Mucosa of descending colon (tissue), 3 donors: ENCODE data around the gene MTCL3.
A peak's percentile ranks its signal among the peaks of the same experiment; 100 is the strongest.

Source experiments
- ATAC-seq: fragments of 200-7000 bp; cut with Tn5 transposase; one replicate; pipeline ENCODE4 v1.9.1; 2020; ENCODE audit warnings: mild to moderate bottlenecking, moderate library complexity
- DNase-seq, 3 donors: peaks; one replicate each; pipeline ENCODE4 v3.0.0-alpha.2; 2020
- H3K36me3 ChIP-seq: fragments of 200-600 bp; one replicate; pipeline ENCODE4 v1.8.0; 2021; ENCODE audit warnings: low read depth, mild to moderate bottlenecking
- H3K4me1 ChIP-seq: fragments of 200-600 bp; one replicate; pipeline ENCODE4 v1.8.0; 2021; ENCODE audit warnings: low read depth, mild to moderate bottlenecking
- H3K4me3 ChIP-seq: fragments of 200-600 bp; one replicate; pipeline ENCODE4 v1.8.0; 2021; ENCODE audit warnings: mild to moderate bottlenecking
- H3K9me3 ChIP-seq: fragments of 200-600 bp; one replicate; pipeline ENCODE4 v1.8.0; 2021; ENCODE audit warnings: mild to moderate bottlenecking
- CTCF ChIP-seq: fragments of 200-600 bp; IDR thresholded peaks from one replicate; pipeline ENCODE4 v1.8.0; 2022; ENCODE audit warnings: antibody characterized with exemption, mild to moderate bottlenecking
- intact Hi-C, 2 donors: fragments of 100-400 bp; cut with DNase I in 1 of 2; cut with micrococcal nuclease in 1 of 2; formaldehyde crosslinking; loops; one replicate each; pipeline versions ENCODE4 v1.11.0 to v1.11.1; 2022; cut with DNase I, micrococcal nuclease
- donor health status: DM: no; HTN: no; CAD: no; lungs with moderate emphysema.
- donor health status: DM: no; HTN: no; CAD: no.
- donor health status: DM: no; HTN: yes; CAD: no.

MTCL3 gene

GRCh38 chr6:127561660-127562059, 42.5 kb upstream of the MTCL3 start:
- Histone ChIP-seq H3K4me3 (no peak overlapping the region), H3K36me3 (no peaks in the 10 kb centered on the region), H3K4me1 (no peaks in the 10 kb centered on the region), H3K9me3 (no peaks in the 10 kb centered on the region)
- DNase-seq = no peak
- ATAC-seq = no peak
- intact Hi-C loops = no loop called here
- TF ChIP-seq CTCF = no peak

- intact Hi-C loops = no loop called here
- TF ChIP-seq CTCF = no peak
- ATAC-seq = no peak
Measured at GRCh38 chr6:127554435-127555006, 35.4 kb upstream of the MTCL3 start.

GRCh38 chr6:127550403-127550802, 31.3 kb upstream of the MTCL3 start:
- no peaks in the 10 kb centered on the region for H3K9me3 ChIP-seq
- DNase-seq (no peak), ATAC-seq (no peak)
- H3K4me1 ChIP-seq = no peaks in the 10 kb centered on the region
- H3K36me3 ChIP-seq = no peaks in the 10 kb centered on the region
- TF ChIP-seq CTCF = no peak
- intact Hi-C loops = no loop called here
- H3K4me3 ChIP-seq = no peak overlapping the region

More at GRCh38 chr6:127554435-127555006, 35.4 kb upstream of the MTCL3 start:
- Histone ChIP-seq H3K9me3 (no peaks in the 10 kb centered on the region), H3K36me3 (no peaks in the 10 kb centered on the region), H3K4me1 (no peaks in the 10 kb centered on the region), H3K4me3 (no peak overlapping the region)
- peak in 1 of 3 donors; percentile 24 for DNase-seq

- Histone ChIP-seq H3K4me3 (no peak overlapping the region), H3K36me3 (no peaks in the 10 kb centered on the region), H3K9me3 (no peaks in the 10 kb centered on the region), H3K4me1 (no peaks in the 10 kb centered on the region)
- no peak for TF ChIP-seq CTCF
- no peak for ATAC-seq
- DNase-seq = no peak
- intact Hi-C loops = no loop called here
Measured at GRCh38 chr6:127547904-127548649, 28.9 kb upstream of the MTCL3 start.

GRCh38 chr6:127547215-127547614, 28.1 kb upstream of the MTCL3 start:
- intact Hi-C loops = no loop called here
- no peak for TF ChIP-seq CTCF
- Histone ChIP-seq H3K36me3 (no peaks in the 10 kb centered on the region), H3K4me3 (no peak overlapping the region), H3K9me3 (no peaks in the 10 kb centered on the region), H3K4me1 (no peaks in the 10 kb centered on the region)
- ATAC-seq (no peak), DNase-seq (peak in 1 of 3 donors; percentile 5)
